DND-41 (cell line): ENCODE measurements around the gene BCAS3.

ENCODE experiments used
- ATAC-seq: fragments of 200-7000 bp; cut with Tn5 transposase; 3 replicates; pipeline ENCODE4 v1.9.1; 2021; ENCODE audit warnings: low read depth; ENCODE audit not compliant: insufficient read depth
- DNase-seq: peaks from one replicate; pipeline ENCODE4 v3.0.0-alpha.2; 2020
- H2AFZ ChIP-seq: 2 replicates; pipeline ENCODE4 v1.6.0; 2012; ENCODE audit warnings: low read depth, low read length
- H3K27ac ChIP-seq: 2 replicates; pipeline ENCODE4 v1.5.1; 2012; ENCODE audit warnings: low read length, inconsistent platforms
- H3K27me3 ChIP-seq: fragments of 200-600 bp; sonication (generic); 2 replicates; pipeline ENCODE4 v1.6.0; 2012; ENCODE audit warnings: low read length, mild to moderate bottlenecking, inconsistent platforms; ENCODE audit not compliant: insufficient read depth, poor library complexity
- H3K36me3 ChIP-seq: 2 replicates; pipeline ENCODE4 v1.5.1; 2012; ENCODE audit warnings: low read length, inconsistent platforms; ENCODE audit not compliant: insufficient read depth
- H3K4me1 ChIP-seq: 2 replicates; pipeline ENCODE4 v1.5.1; 2012; ENCODE audit warnings: mild to moderate bottlenecking, low read length; ENCODE audit not compliant: insufficient read depth
- H3K4me2 ChIP-seq: 2 replicates; pipeline ENCODE4 v1.6.0; 2012; ENCODE audit warnings: mild to moderate bottlenecking, moderate library complexity, low read length, inconsistent platforms; ENCODE audit not compliant: insufficient read depth
- H3K4me3 ChIP-seq, 2 experiments: fragments of 200-600 bp in 1 of 2; shearing (Covaris generic) in 1 of 2; 2 replicates each; pipeline ENCODE4 v1.5.1; 2012 to 2016; ENCODE audit warnings: inconsistent platforms in 2 of 2, low read length in 2 of 2, mild to moderate bottlenecking in 2 of 2, low read depth in 1 of 2, moderate library complexity in 1 of 2
- H3K79me2 ChIP-seq: 2 replicates; pipeline ENCODE4 v1.6.0; 2012; ENCODE audit warnings: low read length, inconsistent platforms; ENCODE audit not compliant: insufficient read depth
- H3K9ac ChIP-seq: 2 replicates; pipeline ENCODE4 v1.6.0; 2012; ENCODE audit warnings: low read depth, mild to moderate bottlenecking, inconsistent platforms, low read length, moderate library complexity
- H3K9me3 ChIP-seq: 2 replicates; pipeline ENCODE4 v1.5.1; 2012; ENCODE audit warnings: low read length, moderate library complexity, mild to moderate bottlenecking, inconsistent platforms; ENCODE audit not compliant: insufficient read depth, severe bottlenecking
- H4K20me1 ChIP-seq: 2 replicates; pipeline ENCODE4 v1.6.0; 2012; ENCODE audit warnings: low read length; ENCODE audit not compliant: insufficient read depth
- CTCF ChIP-seq: IDR thresholded peaks from 2 replicates; pipeline ENCODE4 v1.5.1; 2012; ENCODE audit warnings: borderline replicate concordance, low read length, moderate library complexity, mild to moderate bottlenecking; ENCODE audit not compliant: poor library complexity, severe bottlenecking; ENCODE audit errors: extremely low read depth
- EZH2 ChIP-seq: IDR thresholded peaks from 3 replicates; pipeline ENCODE4 v1.6.1; 2012; ENCODE audit warnings: borderline replicate concordance, low read depth, mild to moderate bottlenecking, moderate library complexity, low read length, inconsistent platforms; ENCODE audit not compliant: severe bottlenecking

BCAS3 gene

DNA sequence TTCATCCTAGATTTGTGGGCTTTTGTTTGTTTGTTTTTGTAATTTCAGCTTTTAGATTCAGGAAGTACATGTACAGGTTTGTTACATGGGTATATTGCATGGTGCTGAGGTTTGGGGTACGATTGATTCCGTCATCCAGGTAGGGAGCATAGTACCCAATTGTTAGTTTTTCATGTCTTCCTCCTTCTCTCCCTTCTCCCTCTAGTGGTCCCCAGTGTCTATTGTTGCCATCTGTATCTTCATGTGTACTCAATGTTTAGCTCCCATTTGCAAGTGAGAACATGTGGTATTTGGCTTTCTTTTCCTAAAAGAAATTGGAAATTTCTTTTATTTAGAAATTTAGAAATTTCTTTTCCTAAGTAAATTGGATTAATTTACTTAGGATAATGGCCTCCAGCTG is 37.1 kb upstream of the BCAS3 start:
- ATAC-seq (no peak), DNase-seq (no peak)
- Histone ChIP-seq H3K79me2 (peaks cover 46% of the 10 kb centered on the region), H3K4me1 (no peaks in the 10 kb centered on the region), H3K4me3 (no peak overlapping the region), H4K20me1 (peaks cover 36% of the 10 kb centered on the region), H2AFZ (no peak overlapping the region), H3K4me2 (no peak overlapping the region), H3K27me3 (no peaks in the 10 kb centered on the region), H3K36me3 (peaks cover 32% of the 10 kb centered on the region), H3K9ac (no peak overlapping the region), H3K27ac (no peak overlapping the region), H3K9me3 (no peaks in the 10 kb centered on the region)
- TF ChIP-seq CTCF (peak; percentile 56), EZH2 (no peak)

- Histone ChIP-seq H3K27ac (no peak overlapping the region), H3K36me3 (peaks cover 26% of the 10 kb centered on the region), H3K79me2 (peaks cover 50% of the 10 kb centered on the region), H2AFZ (no peak overlapping the region), H3K9me3 (no peaks in the 10 kb centered on the region), H3K9ac (no peak overlapping the region), H3K27me3 (no peaks in the 10 kb centered on the region), H4K20me1 (peaks cover 36% of the 10 kb centered on the region), H3K4me1 (no peaks in the 10 kb centered on the region), H3K4me2 (no peak overlapping the region), H3K4me3 (no peak overlapping the region)
- ATAC-seq = no peak
- TF ChIP-seq EZH2 (no peak), CTCF (no peak)
- no peak for DNase-seq
These were observed 36.5 kb upstream of the BCAS3 start for GRCh38 chr17:60641126-60641525.

- DNase-seq = peak; percentile 68
- Histone ChIP-seq H3K9ac (no peak overlapping the region), H3K36me3 (peaks cover 26% of the 10 kb centered on the region), H4K20me1 (peaks cover 38% of the 10 kb centered on the region), H3K4me3 (no peak overlapping the region), H3K4me2 (no peak overlapping the region), H3K9me3 (no peaks in the 10 kb centered on the region), H3K27ac (no peak overlapping the region), H3K27me3 (no peaks in the 10 kb centered on the region), H2AFZ (no peak overlapping the region), H3K4me1 (no peaks in the 10 kb centered on the region), H3K79me2 (peaks cover 54% of the 10 kb centered on the region)
- TF ChIP-seq CTCF (peak; percentile 72), EZH2 (no peak)
- peak; percentile 77 for ATAC-seq
These were observed 35.8 kb upstream of the BCAS3 start for GRCh38 chr17:60641810-60642220.
